AML-193 (cell line): Measurements from ENCODE around the gene LMLN.
"Not testable (repeated sequence)": the region's sequence is repeated elsewhere in the genome, so short reads cannot be mapped to it uniquely, and the experiment has no call there.

Experiments
- DNase-seq, 2 experiments: peaks; one replicate each; lab custom pipeline; 2025; lab: John Stamatoyannopoulos, UW

LMLN gene

GRCh38 chr3:198079771-198080520 lies 119.9 kb downstream of the LMLN start:
- DNase-seq, result no peak

- DNase-seq, result no peak
Measured at GRCh38 chr3:198080521-198081384, 120.7 kb downstream of the LMLN start.

GRCh38 chr3:198081421-198081844 lies 121.4 kb downstream of the LMLN start:
- no peak for DNase-seq

GRCh38 chr3:198082226-198082625 lies 122.2 kb downstream of the LMLN start:
- DNase-seq, result not testable (repeated sequence)

GRCh38 chr3:198088421-198088955 lies 128.5 kb downstream of the LMLN start:
- no peak for DNase-seq

- DNase-seq, result no peak
Measured at GRCh38 chr3:198090795-198091332, 130.8 kb downstream of the LMLN start.

GRCh38 chr3:198092276-198092675 lies 132.3 kb downstream of the LMLN start:
- DNase-seq, result no peak

GRCh38 chr3:198093112-198093679 lies 133.2 kb downstream of the LMLN start:
- no peak for DNase-seq
